ENCODE data around the gene VPS8. TPM values are rescaled to one million over a fixed set of nuclear protein-coding genes. Genes with fewer than 3 reads are reported as not detected.

Gene VPS8
- total and polyA plus RNA-seq, 2 of the 8 experiments (the other 6 are each of a cell fraction or from before 2014, with no cell fraction given): 13.0 to 41.0 TPM

DNA sequence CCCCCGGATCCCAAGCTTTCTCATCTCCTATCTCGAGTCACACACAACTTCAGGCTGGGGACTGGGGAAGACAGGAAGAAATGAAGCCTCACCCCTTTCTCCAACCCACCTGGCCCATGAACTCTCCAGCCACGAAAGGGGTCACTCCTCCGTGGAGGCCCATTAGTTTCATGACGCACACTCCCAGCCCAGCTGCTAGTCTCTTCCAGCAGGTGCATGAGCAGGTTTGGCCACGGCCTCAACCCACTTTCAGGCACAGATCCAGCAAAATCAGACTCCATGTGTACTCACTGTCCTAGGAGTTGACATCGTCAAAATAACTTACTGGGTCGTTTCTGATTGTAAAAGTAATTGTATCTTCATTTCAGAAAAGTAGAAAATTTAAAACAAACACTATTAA is 264.3 kb downstream of the VPS8 start (continued):
- TF ChIP-seq TAF7 (optimal IDR thresholded peaks at IDR 0.05; ENCODE audit: borderline replicate concordance, low read depth, low read length): no peak
- TF ChIP-seq ZNF274 (IDR thresholded peaks at IDR 0.05; ENCODE audit: borderline replicate concordance, extremely low read depth, low read length): no peak
- TF ChIP-seq EZH2 (IDR thresholded peaks at IDR 0.05; ENCODE audit: low read depth, low read length, severe bottlenecking): no peak
- no peak for TF ChIP-seq SIRT6 (IDR thresholded peaks at IDR 0.05; ENCODE audit: low read length)
